ENCODE measurements around the gene GRPEL2.

GRPEL2 gene

DNA sequence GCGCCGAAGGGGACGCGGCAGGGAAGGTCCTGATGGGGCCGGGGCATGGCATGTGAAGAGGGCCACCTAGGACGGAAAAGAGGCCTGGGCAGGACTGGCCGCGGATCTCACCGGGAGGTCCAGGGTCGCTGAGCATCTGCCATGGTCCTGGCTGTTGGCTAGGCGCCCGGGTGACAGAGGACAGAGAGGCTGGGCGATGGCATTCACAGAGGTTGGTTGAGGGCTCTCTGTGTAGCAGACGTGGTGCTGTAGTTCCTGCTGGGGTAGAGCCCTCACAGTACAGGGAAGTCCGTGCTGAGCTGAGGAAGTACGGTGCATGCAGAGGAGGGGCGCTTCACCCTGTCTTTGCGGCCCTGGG lies 13.0 kb downstream of the GRPEL2 start:
- DNase-seq, result peak in 1 of 2 experiments; percentile 9

DNA sequence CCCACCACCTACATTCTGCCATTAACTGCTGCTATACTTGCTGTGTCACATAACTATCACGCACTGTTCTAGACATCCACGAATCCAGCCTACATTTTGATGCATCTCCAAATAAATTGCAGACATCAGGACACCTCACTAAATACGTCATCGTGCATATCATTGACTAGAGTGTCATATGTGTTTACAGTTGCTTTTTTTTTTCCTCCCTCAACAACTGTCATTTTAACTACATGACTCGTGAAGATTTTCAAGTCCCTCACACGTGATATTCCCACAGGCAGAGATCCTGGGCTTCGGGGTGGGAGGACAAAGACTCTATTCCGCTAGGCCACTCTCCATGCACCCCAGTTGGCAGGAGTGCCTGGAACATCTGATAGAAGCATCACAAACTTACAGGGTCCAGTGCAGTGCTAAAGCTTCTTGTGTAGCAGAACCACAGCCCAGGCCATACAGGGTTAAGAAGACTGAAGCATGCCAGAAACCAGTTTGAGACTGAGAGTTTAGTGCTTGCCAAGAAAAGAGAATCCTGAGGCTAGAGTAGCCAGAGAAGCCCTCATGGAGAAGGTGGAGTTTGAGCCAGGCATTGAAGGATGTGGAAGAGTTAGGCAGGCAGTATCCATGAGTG lies 13.7 kb downstream of the GRPEL2 start:
- DNase-seq, result no peak

DNA sequence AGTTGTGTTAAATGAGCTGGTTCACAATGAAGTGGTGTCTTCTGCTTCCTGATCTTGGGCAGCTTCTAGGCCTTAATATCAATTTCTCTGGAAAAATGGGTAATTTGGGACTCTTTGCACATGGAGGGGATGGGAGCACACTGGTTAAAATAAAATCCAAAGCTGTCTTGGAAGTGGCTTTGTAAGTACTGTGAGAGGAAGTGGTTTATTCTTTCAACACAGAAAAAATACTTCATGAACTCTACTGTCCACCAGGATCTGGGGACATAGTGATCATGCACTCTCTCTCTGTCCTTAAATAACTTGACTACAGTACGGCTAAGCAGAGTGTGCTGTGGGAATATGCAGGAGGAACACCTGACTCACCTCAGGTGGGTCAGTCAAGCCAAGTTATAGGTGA lies 15.0 kb downstream of the GRPEL2 start:
- DNase-seq, result no peak

DNA sequence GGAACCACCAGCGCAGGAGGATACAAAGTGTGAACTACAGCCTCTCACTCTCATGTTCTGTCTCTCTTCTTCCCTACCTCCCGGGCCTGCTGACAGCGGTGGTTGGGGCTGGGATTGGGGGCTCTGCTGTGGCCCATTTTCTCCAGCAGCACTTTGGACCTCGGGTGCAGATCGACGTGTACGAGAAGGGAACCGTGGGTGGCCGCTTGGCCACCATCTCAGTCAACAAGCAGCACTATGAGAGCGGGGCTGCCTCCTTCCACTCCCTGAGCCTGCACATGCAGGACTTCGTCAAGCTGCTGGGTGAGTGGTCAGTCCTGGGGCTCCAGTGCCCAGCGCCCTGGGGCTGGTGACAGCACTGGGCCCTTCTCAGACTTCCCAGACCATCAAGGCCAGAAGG lies 17.2 kb downstream of the GRPEL2 start:
- DNase-seq, result no peak

DNA sequence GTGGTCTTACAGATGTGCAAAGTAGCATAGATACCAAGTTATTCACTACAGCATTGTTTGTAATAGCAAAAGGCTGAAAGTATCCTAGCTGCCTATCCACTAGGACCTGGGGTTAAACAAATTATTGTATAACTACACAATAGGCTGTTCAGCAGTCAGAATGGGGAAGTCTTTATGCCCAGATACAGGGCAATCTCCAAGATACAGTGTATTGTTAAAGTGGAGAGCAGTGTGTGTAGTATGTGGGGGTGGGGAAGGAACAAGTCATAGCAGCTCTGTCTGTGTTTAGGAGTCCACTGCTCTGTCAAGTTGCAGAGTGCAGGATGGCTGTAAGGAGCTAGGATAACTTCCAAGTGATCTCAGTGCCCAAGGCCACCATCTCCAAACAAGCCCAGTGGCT lies 18.1 kb downstream of the GRPEL2 start:
- no peak for DNase-seq

DNA sequence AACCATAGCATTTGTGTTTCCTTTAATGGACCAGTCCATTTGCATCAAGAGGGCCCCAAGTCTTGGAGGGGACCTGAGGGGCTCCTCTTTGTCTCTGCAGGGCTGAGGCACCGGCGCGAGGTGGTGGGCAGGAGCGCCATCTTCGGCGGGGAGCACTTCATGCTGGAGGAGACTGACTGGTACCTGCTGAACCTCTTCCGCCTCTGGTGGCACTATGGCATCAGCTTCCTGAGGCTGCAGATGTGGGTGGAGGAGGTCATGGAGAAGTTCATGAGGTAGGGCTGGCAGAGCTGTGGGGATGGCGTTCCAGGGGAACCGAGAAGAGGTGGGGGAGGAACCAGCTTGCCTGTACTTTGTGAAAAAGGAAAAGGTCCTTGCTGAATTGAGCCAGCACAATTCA lies 18.6 kb downstream of the GRPEL2 start:
- DNase-seq, result no peak

DNA sequence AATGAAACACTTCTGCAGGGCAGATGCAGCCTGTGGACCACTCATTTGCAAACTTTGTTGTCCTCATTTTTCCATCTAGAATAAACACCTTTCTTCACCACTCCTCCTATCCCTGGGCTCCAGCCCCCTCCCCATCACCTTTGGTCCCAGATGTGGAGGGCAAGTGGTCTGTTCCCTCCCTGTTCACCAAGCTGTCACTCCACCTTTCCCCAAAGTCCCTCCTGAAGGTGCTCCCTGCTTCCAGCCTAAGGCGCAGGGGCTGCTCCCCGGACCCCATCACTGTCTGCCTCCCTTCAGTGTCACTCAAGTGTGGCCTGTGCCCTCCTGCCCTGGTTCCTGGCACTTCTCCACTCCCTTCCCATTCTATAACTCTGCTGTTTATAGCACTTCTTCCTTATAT lies 19.4 kb downstream of the GRPEL2 start:
- DNase-seq, result no peak

DNA sequence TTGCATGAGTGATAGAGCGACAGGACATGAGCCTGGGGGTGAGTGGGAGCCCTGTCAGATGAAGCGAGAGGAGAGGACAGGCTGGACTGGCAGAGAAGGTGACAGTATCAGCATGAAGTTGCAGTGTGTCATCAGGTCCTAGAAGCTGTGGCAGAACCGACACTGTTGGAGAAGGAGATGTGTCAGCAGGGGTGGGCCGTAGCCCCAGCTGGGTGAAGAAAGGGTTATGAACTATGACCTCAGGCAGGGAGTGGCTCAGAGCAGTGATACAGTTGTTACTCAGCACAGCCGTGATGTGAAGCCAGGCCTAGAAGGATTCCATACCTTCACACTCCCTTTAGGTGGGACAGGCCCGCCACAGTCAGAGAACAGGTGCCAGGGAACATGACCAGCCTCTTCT lies 20.1 kb downstream of the GRPEL2 start:
- DNase-seq, result no peak

DNA sequence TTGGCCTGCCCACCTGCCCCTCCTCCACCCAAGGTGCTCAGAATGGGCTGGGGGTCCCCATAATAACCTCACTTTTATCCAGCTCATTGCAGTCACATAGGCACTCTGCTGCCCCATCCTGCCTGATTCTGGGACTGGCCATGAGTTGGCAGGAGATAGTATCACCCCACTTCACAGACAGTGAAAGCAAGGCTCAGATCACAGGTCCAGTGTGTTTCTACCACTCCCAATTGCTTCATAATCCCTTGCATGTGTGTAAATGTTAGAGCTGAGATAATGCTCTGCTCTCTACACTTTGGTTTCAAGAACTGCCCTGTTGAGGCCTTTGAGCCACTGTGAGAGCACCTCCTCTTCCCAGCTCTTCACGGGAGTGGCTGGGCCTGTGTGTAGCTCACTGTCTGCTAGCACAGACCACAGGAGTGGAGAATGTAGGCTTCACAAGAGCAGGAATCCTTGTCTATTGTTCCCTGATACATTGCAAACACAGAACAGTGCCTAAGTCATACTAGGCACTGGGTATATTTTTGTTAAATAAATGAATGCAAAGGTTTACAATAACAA lies 20.9 kb downstream of the GRPEL2 start:
- DNase-seq, result no peak

DNA sequence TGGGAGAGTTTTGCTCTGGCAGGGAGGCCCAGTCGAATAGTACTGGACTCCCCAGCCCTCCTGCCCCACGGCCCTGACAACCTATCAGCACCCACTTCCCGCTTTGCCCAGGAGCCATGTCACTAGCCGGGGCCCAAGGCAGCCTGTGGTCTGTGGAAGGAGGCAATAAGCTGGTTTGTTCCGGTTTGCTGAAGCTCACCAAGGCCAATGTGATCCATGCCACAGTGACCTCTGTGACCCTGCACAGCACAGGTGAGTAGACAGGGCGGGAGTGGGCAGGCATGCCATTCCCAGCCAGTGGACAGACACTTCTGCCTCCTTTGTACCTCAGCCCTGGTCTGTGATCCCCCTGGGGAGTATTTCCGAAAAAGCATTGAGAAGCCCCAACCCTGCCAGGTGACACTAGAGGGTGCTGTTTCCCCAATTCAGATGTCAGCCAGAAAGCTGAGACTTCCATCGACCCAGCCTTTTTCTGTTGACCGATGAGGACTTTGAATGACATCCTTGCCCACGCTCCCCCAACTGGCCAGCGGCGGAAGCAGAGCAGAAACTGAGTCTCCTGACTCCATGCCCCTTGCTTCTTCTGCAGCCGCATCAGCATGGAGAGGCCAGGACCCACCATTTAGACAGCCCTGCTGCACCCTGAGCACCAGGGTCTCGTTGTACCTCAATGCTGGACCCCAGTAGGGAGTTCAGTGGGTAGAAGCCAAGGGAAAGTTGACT lies 22.1 kb downstream of the GRPEL2 start:
- peak; percentile 47 to 54 for DNase-seq

DNA sequence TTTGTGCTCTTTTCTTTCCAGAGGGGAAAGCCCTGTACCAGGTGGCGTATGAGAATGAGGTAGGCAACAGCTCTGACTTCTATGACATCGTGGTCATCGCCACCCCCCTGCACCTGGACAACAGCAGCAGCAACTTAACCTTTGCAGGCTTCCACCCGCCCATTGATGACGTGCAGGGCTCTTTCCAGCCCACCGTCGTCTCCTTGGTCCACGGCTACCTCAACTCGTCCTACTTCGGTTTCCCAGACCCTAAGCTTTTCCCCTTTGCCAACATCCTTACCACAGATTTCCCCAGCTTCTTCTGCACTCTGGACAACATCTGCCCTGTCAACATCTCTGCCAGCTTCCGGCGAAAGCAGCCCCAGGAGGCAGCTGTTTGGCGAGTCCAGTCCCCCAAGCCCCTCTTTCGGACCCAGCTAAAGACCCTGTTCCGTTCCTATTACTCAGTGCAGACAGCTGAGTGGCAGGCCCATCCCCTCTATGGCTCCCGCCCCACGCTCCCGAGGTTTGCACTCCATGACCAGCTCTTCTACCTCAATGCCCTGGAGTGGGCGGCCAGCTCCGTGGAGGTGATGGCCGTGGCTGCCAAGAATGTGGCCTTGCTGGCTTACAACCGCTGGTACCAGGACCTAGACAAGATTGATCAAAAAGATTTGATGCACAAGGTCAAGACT lies 22.8 kb downstream of the GRPEL2 start:
- no peak for DNase-seq

DNA sequence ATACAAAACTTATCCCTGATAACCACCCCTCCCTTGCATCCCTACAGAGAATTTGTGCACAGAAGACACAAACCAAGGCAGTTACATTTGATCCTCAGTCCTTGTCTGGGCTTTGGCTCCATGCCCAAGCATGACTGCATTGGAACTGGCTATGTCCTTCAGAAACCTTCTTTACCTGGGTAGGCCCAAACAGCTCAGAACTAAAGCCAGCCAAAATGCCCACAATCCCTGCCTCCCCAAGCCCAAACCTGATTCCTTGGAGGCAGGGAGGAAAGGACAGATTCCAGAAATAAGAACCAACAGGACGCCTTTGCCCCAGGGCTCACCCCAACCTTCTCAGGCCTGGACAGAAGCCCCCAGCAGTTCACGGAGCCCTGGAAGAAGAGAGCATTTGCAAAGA lies 25.6 kb downstream of the GRPEL2 start:
- DNase-seq, result no peak

DNA sequence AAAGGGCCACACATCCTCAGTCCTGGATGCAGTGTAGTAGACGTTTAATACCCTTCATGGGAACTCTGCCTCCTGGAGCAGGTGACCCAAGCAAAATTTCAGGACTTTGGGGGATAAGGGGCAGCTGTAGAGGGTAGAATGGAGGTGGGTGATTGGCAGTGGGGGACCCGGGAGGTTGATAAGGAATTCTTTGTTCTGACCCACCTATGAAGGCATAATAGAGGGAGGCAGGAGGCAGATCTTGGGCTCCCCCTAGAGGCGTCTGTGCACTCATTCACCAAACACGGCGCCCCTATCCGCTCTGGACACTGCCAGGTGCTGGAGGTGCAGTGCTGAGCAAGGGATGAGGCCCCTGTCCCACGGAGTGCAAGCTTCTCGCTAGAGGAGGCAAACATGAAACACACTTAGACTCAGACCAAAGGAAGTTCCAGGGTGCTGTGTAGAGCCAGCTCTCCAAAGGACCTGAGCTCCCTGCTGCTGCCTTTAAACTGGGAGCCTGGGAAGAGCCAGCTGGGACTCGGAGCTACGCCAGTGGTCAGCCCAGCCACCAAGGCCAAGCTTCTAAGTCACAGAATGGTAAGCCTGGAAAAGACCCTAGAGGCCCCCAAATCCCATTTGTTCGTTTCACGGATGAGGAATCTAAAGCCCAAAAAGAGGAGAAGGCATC lies 26.1 kb downstream of the GRPEL2 start:
- peak; percentile 61 to 68 for DNase-seq

DNA sequence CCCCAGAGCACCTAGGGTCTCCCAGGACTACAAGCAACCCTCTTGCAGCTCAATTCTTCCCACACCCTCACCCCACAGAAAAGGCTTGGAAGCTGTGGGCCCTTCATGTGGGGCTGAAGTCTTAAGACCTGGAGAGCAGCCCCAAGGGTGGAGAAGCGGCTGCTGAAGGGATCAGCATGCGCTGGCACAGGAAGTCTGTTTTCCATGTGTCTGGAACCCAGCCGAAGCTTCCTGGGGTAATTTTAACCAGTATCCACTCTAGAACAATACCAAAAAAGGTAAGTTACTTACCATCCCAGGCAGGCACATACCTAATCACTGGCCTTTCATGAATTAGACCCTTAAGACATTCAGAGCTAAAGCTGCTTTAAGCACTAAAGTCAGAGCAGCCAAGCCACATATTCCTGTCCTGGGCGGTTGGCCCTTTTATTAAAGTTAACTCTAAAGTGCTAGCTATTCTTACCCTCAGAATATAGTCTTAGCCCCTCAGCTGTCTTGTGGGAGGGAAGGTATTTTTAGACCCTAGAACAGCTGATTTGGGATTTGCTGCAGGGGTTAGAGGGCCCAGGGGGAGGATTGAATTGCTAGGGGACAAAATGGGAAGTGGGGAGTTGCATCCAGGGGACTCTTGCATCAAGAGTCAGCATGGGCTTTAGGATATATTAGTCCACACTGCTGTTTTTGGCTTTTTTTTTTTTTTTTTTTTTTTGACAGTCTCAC lies 26.9 kb downstream of the GRPEL2 start:
- no peak for DNase-seq

DNA sequence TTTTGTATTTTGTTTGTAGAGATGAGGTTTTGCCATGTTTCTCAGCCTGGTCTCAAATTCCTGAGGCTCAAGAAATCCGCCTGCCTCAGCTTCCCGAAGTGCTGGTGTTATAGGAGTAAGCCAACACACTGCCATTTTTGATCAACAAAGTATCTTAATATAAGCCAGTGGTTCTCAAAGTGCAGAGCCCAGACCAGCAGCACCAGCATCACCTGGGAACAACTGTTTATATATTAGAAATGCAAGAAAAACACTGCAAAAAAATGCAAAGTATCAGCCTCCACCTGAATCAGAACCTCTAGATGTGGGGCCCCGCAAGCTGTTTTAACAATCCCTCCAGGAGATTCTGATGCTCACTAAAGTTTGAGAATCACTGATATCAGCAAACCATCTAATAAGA lies 27.6 kb downstream of the GRPEL2 start:
- DNase-seq, result no peak

DNA sequence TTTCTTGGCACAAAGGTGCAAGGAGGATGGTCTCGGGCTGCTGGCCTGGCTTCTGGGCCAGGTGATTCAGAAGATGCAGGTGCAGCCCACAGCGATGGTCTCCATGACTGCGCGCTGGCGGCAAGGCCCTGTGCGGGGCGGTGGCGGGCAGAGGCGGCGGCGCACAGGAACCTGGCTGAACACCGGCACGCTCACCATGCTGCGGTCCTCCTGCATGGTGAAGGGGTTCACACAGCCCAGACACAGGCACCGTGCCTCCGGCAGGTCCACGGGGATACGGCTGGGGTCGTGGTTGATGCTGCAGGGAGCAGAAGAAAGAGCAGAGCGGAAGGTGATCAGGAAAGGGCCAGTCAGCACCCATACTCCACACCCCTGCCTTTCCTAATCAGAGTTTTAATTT lies 29.0 kb downstream of the GRPEL2 start:
- no peak for DNase-seq

DNA sequence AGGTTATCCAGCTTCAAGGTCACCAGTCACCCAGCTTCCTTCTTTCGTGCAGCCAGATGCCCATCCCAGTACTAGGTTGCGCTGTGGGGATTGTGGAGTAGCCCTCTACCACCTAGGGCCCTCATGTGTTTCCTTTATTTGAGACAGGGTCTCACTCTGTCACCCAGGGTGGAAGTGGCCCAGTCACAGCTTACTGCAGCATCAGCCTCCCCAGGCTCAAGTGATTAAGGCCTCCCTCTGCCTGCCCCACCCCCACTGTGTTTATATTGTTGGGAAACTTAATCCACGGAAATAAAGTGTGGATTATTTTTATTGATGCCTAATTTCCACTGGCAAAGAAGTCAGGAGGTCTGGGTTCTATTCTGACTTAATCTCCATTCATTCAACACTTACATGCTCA lies 29.5 kb downstream of the GRPEL2 start:
- DNase-seq, result no peak

DNA sequence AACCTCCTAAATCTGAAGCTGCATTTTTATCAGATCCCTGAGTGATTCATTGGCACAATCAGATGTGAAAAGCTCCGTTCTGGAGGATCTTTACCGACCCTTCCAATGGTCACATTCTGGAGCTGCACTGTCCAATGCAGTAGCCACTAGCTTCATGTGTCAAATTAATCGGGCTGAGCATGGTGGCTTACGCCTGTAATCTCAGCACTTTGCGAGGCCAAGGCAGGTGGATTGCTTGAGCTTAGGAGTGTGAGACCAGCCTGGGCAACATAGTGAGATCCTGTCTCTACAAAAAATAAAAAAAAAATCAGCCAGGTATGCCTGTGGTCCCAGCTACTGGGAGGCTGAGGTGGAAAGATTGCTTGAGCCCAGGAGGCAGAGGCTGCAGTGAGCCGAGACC lies 30.1 kb downstream of the GRPEL2 start:
- DNase-seq, result no peak

DNA sequence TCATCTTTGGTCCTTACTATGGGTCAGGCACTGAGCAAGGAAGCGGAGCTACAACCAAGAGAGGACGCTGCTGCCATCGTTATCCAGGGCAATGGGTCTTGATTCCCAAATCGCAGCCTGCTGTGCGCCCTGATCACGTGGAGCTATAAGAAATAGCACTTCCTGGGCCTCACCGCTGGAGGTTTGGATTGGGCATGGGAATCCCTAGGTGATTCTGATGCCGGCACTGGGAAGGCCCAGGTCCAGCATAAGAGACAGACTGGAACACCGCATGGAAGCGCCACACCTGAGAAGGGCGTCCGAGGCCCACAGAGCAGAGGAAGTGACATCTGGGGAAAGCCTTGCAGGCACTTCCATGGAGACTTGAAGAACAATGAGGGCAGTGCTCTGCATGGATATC lies 30.8 kb downstream of the GRPEL2 start:
- DNase-seq, result no peak

DNA sequence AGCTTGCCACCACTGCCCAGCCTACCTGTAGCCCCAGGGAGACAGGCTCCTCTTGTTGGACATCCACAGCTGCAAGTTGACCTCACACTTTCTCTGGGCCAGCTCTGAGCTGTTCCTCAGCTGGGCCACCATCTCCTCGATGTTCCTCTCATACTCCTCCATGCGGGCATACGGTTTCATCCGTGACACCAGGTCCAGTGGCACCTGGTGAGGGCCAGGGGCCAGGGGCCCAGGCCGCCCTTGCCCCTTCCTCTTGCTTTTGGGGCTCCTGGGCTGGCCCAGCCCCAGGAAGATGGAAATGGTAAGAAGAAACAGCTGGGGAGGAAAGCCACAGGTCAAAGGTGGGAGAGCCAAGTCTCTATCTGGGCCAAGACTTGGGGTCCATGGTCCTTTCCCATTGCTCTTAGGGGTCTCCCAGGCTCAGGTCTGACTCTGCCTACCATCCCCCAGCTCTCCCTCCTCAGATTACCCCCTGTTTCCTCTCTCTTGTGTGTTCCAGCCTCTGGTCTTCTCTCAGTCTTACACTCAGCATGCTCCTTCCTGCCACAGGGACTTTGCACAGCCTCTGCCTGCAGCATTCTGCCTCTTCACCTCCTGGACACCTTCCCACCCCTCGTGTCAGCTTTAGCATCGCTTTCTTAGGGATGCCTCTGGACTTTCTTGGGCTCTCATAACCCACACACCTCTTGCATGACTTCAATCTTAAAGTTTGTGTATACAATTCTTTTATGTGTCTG lies 31.6 kb downstream of the GRPEL2 start:
- DNase-seq, result no peak

DNA sequence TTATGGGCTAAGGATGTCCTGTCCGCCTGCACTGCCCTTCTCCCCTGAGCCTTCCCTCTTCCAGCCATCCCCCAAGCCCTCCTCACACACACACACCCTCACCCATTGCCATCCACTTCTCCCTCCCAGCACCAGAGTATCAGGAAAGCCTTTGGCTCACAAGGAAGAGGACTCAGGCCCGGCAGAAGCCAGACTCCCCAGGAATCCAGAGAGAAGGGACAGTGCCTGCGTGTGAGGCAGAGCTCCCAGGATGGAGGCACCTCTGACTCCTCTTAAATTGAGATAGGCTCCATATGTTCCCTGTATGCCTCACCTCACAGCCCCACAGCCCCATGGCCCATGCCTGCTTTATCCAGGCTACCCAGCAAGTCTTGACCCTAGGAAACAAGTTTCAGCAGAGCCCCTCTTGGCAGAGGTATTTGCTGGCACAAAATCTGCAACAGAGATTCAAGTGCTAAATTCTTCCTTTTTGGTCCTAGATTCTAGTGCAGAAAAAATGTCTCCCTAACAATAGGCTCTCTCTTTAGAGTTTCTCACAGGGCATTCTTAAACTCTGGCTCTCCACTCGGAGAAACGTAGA lies 33.0 kb downstream of the GRPEL2 start:
- DNase-seq, result no peak
